ENCODE data around the gene MCTP2. TPM values are rescaled to one million over a fixed set of nuclear protein-coding genes. Genes with fewer than 3 reads are reported as not detected.

MCTP2 gene
- total and polyA plus RNA-seq, 2 donors: 6.7 to 9.3 TPM

DNA sequence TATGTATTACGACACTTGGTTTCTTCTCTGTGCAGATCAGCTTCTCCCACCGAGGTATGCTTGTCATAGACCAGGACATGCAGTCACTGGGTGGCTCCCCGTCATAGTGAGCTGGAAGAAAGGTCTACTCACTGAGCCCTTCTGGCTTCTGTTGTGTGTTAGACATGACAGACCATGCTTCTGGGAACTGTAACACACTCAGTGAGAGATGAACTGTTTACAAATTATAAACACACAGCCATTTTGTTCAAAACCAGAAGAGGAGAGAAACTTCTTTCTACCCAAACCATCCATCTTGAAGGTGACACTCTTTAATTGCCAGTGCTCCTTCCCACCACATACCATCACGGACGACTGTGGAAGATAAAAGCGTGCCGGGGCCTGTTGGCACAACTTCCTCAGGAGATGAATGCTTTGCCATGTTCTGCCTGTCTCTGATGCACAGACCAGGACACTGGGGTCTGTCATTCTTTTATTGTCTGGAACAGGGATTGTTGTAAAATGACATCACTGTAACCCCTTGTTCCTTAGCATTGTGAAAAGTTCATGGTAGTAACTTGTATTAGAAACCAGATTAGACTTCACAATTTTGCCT is 214.3 kb downstream of the MCTP2 start:
- WGBS: 94% methylated on average over 7 of the region's 7 CpGs

DNA sequence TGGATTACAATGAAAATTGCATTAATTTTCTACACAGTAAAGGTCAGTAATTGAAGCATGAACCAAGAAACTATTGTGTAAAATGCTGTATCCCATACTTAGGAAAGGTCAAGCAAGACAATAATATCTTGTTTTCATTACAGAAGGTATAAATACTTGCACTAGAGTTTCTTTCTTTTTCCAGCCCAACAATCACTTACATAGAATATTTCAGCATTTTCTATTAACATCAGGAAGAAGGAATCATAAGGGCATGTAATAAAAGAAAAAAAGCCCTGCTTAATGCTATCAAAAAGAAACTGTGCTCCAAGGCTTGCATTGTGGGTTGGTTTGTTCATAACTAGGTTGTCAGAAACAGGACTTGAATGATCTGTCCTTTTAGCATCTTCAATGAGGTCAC is 215.1 kb downstream of the MCTP2 start:
- Histone ChIP-seq H3K27me3 (ENCODE audit: control insufficient read depth in 2 of 2, insufficient read depth in 1 of 2, low read length in 1 of 2) (no peaks in the 10 kb centered on the region), H3K4me1 (ENCODE audit: control insufficient read depth in 2 of 2, insufficient read depth in 2 of 2, low read length in 2 of 2) (no peaks in the 10 kb centered on the region), H3K36me3 (ENCODE audit: control insufficient read depth in 2 of 2, insufficient read depth in 2 of 2, low read length in 1 of 2) (no peaks in the 10 kb centered on the region), H3K27ac (ENCODE audit: low read depth in 1 of 2, low read length in 1 of 2) (no peak overlapping the region), H3K4me3 (ENCODE audit: low read length in 2 of 2) (no peak overlapping the region), H3K9me3 (ENCODE audit: control insufficient read depth in 2 of 2, insufficient read depth in 1 of 2, low read length in 1 of 2) (no peaks in the 10 kb centered on the region)
- DNase-seq (ENCODE audit: low read depth in 6 of 9, low spot score in 9 of 9): no peak

More for the DNA sequence above, 214.3 kb downstream of the MCTP2 start:
- Histone ChIP-seq H3K27me3 (ENCODE audit: control insufficient read depth in 2 of 2, insufficient read depth in 1 of 2, low read length in 1 of 2) (no peaks in the 10 kb centered on the region), H3K36me3 (ENCODE audit: control insufficient read depth in 2 of 2, insufficient read depth in 2 of 2, low read length in 1 of 2) (no peaks in the 10 kb centered on the region), H3K4me3 (ENCODE audit: low read length in 2 of 2) (no peak overlapping the region), H3K4me1 (ENCODE audit: control insufficient read depth in 2 of 2, insufficient read depth in 2 of 2, low read length in 2 of 2) (no peaks in the 10 kb centered on the region), H3K9me3 (ENCODE audit: control insufficient read depth in 2 of 2, insufficient read depth in 1 of 2, low read length in 1 of 2) (no peaks in the 10 kb centered on the region), H3K27ac (ENCODE audit: low read depth in 1 of 2, low read length in 1 of 2) (no peak overlapping the region)
- no peak for DNase-seq (ENCODE audit: low read depth in 6 of 9, low spot score in 9 of 9)

DNA sequence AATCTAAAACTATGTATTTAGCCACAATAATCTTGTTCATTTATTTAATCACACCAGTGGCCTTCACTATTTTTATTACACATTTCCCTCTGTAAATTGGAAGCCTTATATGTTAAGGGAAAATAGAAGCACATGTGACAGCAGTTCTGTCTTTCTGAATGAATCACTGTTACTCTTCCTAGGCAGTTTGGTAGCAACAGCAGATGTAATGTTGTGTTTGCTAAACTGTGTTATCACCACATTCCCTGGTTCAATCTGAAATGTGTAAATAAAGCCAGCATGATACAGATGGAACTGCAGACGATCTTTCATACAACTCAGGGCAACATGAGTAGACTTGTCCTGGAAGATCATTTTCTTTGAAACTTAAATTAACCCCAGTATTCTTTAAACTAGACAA is 220.1 kb downstream of the MCTP2 start:
- Histone ChIP-seq H3K27me3 (ENCODE audit: control insufficient read depth in 2 of 2, insufficient read depth in 1 of 2, low read length in 1 of 2) (no peaks in the 10 kb centered on the region), H3K4me3 (ENCODE audit: low read length in 2 of 2) (no peak overlapping the region), H3K9me3 (ENCODE audit: control insufficient read depth in 2 of 2, insufficient read depth in 1 of 2, low read length in 1 of 2) (no peaks in the 10 kb centered on the region), H3K27ac (ENCODE audit: low read depth in 1 of 2, low read length in 1 of 2) (no peak overlapping the region), H3K4me1 (ENCODE audit: control insufficient read depth in 2 of 2, insufficient read depth in 2 of 2, low read length in 2 of 2) (no peaks in the 10 kb centered on the region), H3K36me3 (ENCODE audit: control insufficient read depth in 2 of 2, insufficient read depth in 2 of 2, low read length in 1 of 2) (no peaks in the 10 kb centered on the region)
- no peak for DNase-seq (ENCODE audit: low read depth in 6 of 9, low spot score in 9 of 9)
- WGBS: 93% methylated on average over 1 of the region's 1 CpG

DNA sequence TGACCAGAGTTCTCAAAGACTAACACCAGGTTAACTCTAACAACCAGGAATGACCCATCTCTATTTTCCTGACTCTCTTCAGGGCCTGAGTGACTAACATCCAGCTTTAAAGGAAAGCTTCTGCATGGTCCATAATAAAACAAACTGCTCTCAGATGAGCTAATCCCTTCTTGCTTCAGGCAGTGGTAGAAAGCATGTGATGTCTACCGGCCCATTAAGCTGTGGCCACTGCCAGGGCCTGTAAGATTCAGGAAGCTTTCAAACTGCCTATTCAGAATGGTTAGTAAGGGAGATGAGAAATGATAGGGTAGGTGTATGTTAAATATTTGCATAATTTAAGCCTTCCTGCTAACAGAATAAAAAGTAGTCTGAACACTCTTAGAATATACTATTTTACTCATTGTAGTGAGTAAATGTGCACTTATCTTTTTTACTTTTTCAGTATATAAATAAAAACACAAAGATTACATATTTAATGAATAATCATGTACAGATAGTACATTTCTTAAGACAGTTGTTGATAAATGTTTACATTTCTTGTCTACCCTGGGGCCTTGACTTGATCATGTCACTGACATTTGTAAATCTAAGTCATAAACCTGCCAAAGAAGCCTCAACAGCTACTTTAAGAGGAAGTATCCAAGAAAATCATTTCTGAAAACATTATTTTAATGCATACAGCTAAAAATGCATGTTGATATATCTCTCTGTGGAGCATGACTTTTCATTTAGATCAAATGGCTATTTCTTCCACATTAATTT is 222.0 kb downstream of the MCTP2 start:
- no peak overlapping the region for H3K27ac ChIP-seq (ENCODE audit: low read depth in 1 of 2, low read length in 1 of 2)

DNA sequence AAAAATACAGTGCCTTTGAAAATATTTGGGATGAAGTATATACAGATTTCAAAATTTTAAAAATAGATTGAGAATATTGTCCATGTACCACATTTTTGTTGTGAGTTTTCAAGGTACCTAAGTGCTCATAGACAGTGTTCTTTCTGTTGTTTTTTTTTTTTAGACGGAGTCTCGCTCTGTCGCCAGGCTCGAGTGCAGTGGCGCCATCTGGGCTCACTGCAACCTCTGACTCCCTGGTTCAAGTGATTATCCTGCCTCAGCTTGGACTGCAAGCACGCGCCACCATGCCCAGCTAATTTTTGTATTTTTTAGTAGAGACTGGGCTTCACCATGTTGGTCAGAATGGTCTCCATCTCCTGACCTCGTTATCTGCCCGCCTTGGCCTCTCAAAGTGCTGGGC is 223.9 kb downstream of the MCTP2 start:
- H3K36me3 ChIP-seq (ENCODE audit: control insufficient read depth in 2 of 2, insufficient read depth in 2 of 2, low read length in 1 of 2): no peaks in the 10 kb centered on the region
- no peaks in the 10 kb centered on the region for H3K27me3 ChIP-seq (ENCODE audit: control insufficient read depth in 2 of 2, insufficient read depth in 1 of 2, low read length in 1 of 2)
- no peak overlapping the region for H3K4me3 ChIP-seq (ENCODE audit: low read length in 2 of 2)
- no peak overlapping the region for H3K27ac ChIP-seq (ENCODE audit: low read depth in 1 of 2, low read length in 1 of 2)
- no peaks in the 10 kb centered on the region for H3K9me3 ChIP-seq (ENCODE audit: control insufficient read depth in 2 of 2, insufficient read depth in 1 of 2, low read length in 1 of 2)
- DNase-seq (ENCODE audit: low read depth in 6 of 9, low spot score in 9 of 9): no peak
- no peaks in the 10 kb centered on the region for H3K4me1 ChIP-seq (ENCODE audit: control insufficient read depth in 2 of 2, insufficient read depth in 2 of 2, low read length in 2 of 2)
- 98% methylated on average over 9 of the region's 9 CpGs for WGBS

More for the DNA sequence above, 222.0 kb downstream of the MCTP2 start:
- Histone ChIP-seq H3K9me3 (ENCODE audit: control insufficient read depth in 2 of 2, insufficient read depth in 1 of 2, low read length in 1 of 2) (no peaks in the 10 kb centered on the region), H3K36me3 (ENCODE audit: control insufficient read depth in 2 of 2, insufficient read depth in 2 of 2, low read length in 1 of 2) (no peaks in the 10 kb centered on the region), H3K27me3 (ENCODE audit: control insufficient read depth in 2 of 2, insufficient read depth in 1 of 2, low read length in 1 of 2) (no peaks in the 10 kb centered on the region), H3K4me1 (ENCODE audit: control insufficient read depth in 2 of 2, insufficient read depth in 2 of 2, low read length in 2 of 2) (no peaks in the 10 kb centered on the region), H3K4me3 (ENCODE audit: low read length in 2 of 2) (no peak overlapping the region)
- no peak for DNase-seq (ENCODE audit: low read depth in 6 of 9, low spot score in 9 of 9)
- 100% methylated on average over 1 of the region's 1 CpG for WGBS

DNA sequence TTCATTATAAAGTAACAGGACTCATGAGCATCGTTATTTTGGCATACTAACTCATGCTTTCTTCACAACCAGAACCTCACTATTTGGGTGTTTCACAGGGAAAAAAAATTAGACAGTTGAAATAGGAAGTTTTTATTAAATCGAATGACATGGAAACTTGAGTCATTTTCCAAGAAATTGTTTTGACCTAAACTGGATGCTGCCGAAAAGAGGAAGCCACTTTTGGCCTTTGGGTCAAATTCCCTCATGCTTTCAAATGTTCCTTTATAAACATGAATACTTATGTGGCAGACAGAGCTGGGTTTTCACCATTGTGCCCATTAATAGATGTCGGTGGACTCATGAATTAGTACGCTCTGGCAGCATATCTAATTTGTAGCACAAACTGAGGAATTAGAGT is 224.9 kb downstream of the MCTP2 start:
- Histone ChIP-seq H3K27ac (ENCODE audit: low read depth in 1 of 2, low read length in 1 of 2) (no peak overlapping the region), H3K4me1 (ENCODE audit: control insufficient read depth in 2 of 2, insufficient read depth in 2 of 2, low read length in 2 of 2) (no peaks in the 10 kb centered on the region), H3K36me3 (ENCODE audit: control insufficient read depth in 2 of 2, insufficient read depth in 2 of 2, low read length in 1 of 2) (no peaks in the 10 kb centered on the region), H3K4me3 (ENCODE audit: low read length in 2 of 2) (no peak overlapping the region), H3K9me3 (ENCODE audit: control insufficient read depth in 2 of 2, insufficient read depth in 1 of 2, low read length in 1 of 2) (no peaks in the 10 kb centered on the region), H3K27me3 (ENCODE audit: control insufficient read depth in 2 of 2, insufficient read depth in 1 of 2, low read length in 1 of 2) (no peaks in the 10 kb centered on the region)
- 69% methylated on average over 5 of the region's 5 CpGs for WGBS
- no peak for DNase-seq (ENCODE audit: low read depth in 6 of 9, low spot score in 9 of 9)

DNA sequence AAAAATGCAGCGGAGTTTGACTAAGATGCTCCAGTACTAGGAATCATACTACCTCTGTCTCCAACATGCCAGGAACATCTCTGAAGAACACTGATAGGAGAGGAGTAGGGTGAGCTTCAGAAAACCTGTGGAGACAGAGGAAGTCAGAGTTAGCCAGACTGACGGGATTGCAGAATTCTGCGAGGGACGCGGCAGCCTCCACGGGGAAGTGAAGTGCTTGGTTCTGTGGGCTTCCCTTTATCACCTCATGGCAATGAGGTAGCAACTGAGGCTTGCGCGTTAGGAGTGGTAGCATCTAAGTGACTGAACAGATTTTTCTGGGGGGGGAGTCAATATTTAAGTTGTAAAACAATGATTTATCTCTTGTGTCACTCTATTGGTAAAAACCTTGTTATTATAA is 226.3 kb downstream of the MCTP2 start:
- no peak for DNase-seq (ENCODE audit: low read depth in 6 of 9, low spot score in 9 of 9)
- Histone ChIP-seq H3K27me3 (ENCODE audit: control insufficient read depth in 2 of 2, insufficient read depth in 1 of 2, low read length in 1 of 2) (no peaks in the 10 kb centered on the region), H3K4me3 (ENCODE audit: low read length in 2 of 2) (no peak overlapping the region), H3K36me3 (ENCODE audit: control insufficient read depth in 2 of 2, insufficient read depth in 2 of 2, low read length in 1 of 2) (no peaks in the 10 kb centered on the region), H3K27ac (ENCODE audit: low read depth in 1 of 2, low read length in 1 of 2) (no peak overlapping the region), H3K4me1 (ENCODE audit: control insufficient read depth in 2 of 2, insufficient read depth in 2 of 2, low read length in 2 of 2) (no peaks in the 10 kb centered on the region), H3K9me3 (ENCODE audit: control insufficient read depth in 2 of 2, insufficient read depth in 1 of 2, low read length in 1 of 2) (no peaks in the 10 kb centered on the region)
- WGBS: 93% methylated on average over 8 of the region's 8 CpGs

DNA sequence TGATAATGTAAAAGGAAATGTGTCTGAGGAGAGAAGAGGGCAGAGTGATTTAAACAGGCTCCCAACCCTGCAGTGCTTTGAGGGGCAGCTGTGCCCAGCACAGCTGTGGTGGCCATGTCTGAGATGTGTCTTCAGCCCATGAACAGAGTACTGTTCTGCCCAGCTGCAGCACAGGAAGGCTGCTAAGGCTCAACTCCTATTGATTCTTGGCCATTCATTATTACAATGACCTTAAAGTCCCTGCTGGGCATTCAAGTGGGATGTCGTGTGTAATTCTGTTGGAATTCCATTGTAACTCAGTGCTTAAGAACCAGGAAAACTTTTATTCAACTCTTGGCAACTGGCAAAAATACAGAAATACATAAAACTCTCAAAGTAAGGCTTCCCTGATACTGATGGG is 229.3 kb downstream of the MCTP2 start:
- no peaks in the 10 kb centered on the region for H3K27me3 ChIP-seq (ENCODE audit: control insufficient read depth in 2 of 2, insufficient read depth in 1 of 2, low read length in 1 of 2)
- no peaks in the 10 kb centered on the region for H3K9me3 ChIP-seq (ENCODE audit: control insufficient read depth in 2 of 2, insufficient read depth in 1 of 2, low read length in 1 of 2)
- no peak overlapping the region for H3K4me3 ChIP-seq (ENCODE audit: low read length in 2 of 2)
- DNase-seq (ENCODE audit: low read depth in 6 of 9, low spot score in 9 of 9): no peak
- no peak overlapping the region for H3K27ac ChIP-seq (ENCODE audit: low read depth in 1 of 2, low read length in 1 of 2)
- H3K36me3 ChIP-seq (ENCODE audit: control insufficient read depth in 2 of 2, insufficient read depth in 2 of 2, low read length in 1 of 2): no peaks in the 10 kb centered on the region
- H3K4me1 ChIP-seq (ENCODE audit: control insufficient read depth in 2 of 2, insufficient read depth in 2 of 2, low read length in 2 of 2): no peaks in the 10 kb centered on the region
- WGBS: 98% methylated on average over 1 of the region's 1 CpG

DNA sequence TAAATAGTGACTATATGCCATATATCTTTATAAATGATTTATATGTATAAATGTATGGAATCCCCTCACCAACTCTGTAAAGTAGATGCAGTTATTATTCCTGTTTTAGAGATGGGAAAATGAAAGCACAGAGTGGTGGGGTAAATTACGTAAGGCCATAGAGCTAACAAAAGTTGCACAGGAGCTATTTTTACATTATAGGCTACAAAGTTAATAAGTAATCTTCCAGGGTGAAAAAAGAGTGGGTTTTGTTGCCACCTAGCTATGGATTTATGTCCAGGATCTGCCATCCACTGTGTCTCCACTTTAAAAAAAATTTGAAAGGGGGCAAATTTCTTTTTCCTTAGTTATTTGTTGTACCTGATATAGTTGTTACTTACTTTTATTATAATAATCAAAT is 235.7 kb downstream of the MCTP2 start:
- Histone ChIP-seq H3K27me3 (ENCODE audit: control insufficient read depth in 2 of 2, insufficient read depth in 1 of 2, low read length in 1 of 2) (no peaks in the 10 kb centered on the region), H3K4me1 (ENCODE audit: control insufficient read depth in 2 of 2, insufficient read depth in 2 of 2, low read length in 2 of 2) (no peaks in the 10 kb centered on the region), H3K9me3 (ENCODE audit: control insufficient read depth in 2 of 2, insufficient read depth in 1 of 2, low read length in 1 of 2) (no peaks in the 10 kb centered on the region), H3K36me3 (ENCODE audit: control insufficient read depth in 2 of 2, insufficient read depth in 2 of 2, low read length in 1 of 2) (no peaks in the 10 kb centered on the region), H3K27ac (ENCODE audit: low read depth in 1 of 2, low read length in 1 of 2) (no peak overlapping the region), H3K4me3 (ENCODE audit: low read length in 2 of 2) (no peak overlapping the region)
- DNase-seq (ENCODE audit: low read depth in 6 of 9, low spot score in 9 of 9): no peak
- 95% methylated on average over 1 of the region's 1 CpG for WGBS
